ENCODE results near the gene ARSB. TPM values are rescaled to one million over a fixed set of nuclear protein-coding genes. Genes with fewer than 3 reads are reported as not detected.

ARSB gene
- polyA plus RNA-seq, 2 of the 4 experiments (the other 2 are of a cell fraction) = 8.4 to 13.4 TPM

GRCh38 chr5:78835176-78835575 is 149.9 kb downstream of the ARSB start:
- H3K4me2 ChIP-seq = no peak overlapping the region
- no peak for ATAC-seq
- H3K4me3 ChIP-seq = no peak overlapping the region
- CTCF ChIA-PET = no interaction called here
- TF ChIP-seq MAFK (IDR thresholded peaks at IDR 0.05; ENCODE audit: partially characterized antibody) (peak; percentile 9), E2F6 (IDR thresholded peaks at IDR 0.05; ENCODE audit: borderline replicate concordance, low read depth) (no peak), EHF (CRISPR knock-in tag; IDR thresholded peaks at IDR 0.05) (no peak)
- H3K9me3 ChIP-seq = no peaks in the 10 kb centered on the region
- POLR2A ChIA-PET = no interaction called here
- no peak for FAIRE-seq
- H3K27ac ChIP-seq = no peak overlapping the region
- no peak for DNase-seq (ENCODE audit: low read depth in 1 of 2, low spot score in 1 of 2)
- H3K4me1 ChIP-seq = no peaks in the 10 kb centered on the region
- 87% methylated on average over 9 of the region's 9 CpGs for WGBS (ENCODE audit: missing lambda C conversion rate)

- FAIRE-seq = no peak
- CTCF ChIA-PET = interaction anchor here (1.1 kb wide), 1 partner anchor 67 kb away, joined by 4 read pairs; no protein-coding TSS in a partner anchor
- ATAC-seq = no peak
These were observed 151.8 kb downstream of the ARSB start for GRCh38 chr5:78833284-78833683.

GRCh38 chr5:78830528-78831046 is 154.5 kb downstream of the ARSB start:
- ChIA-PET POLR2A (no interaction called here), CTCF (interaction anchor here (2.3 kb wide), 1 partner anchor 56 kb away, joined by 5 read pairs; no protein-coding TSS in a partner anchor)
- no peak for TF ChIP-seq PHF8 (IDR thresholded peaks at IDR 0.05; ENCODE audit: borderline replicate concordance, low read depth)
- no peak for TF ChIP-seq FOSB (CRISPR knock-in tag; IDR thresholded peaks at IDR 0.05)
- no peak for TF ChIP-seq RFX5 (IDR thresholded peaks at IDR 0.05)
- no peak for TF ChIP-seq POLR2AphosphoS2 (conservative IDR thresholded peaks at IDR 0.05; ENCODE audit: low read length)
- TF ChIP-seq HEYL (CRISPR knock-in tag; IDR thresholded peaks at IDR 0.05) = no peak
- TF ChIP-seq HMGXB4 (CRISPR knock-in tag; IDR thresholded peaks at IDR 0.05; ENCODE audit: borderline replicate concordance) = no peak
- no peak for TF ChIP-seq FOXS1 (CRISPR knock-in tag; IDR thresholded peaks at IDR 0.05)
- no peak for TF ChIP-seq CBX2 (IDR thresholded peaks at IDR 0.05; ENCODE audit: borderline replicate concordance, low read depth)
- TF ChIP-seq USF2 (IDR thresholded peaks at IDR 0.05) = no peak
- no peak for TF ChIP-seq GATA3 (IDR thresholded peaks at IDR 0.05; ENCODE audit: borderline replicate concordance)
- TF ChIP-seq TP53 (CRISPR knock-in tag; IDR thresholded peaks at IDR 0.05) = no peak
- TF ChIP-seq MYC (IDR thresholded peaks at IDR 0.05; ENCODE audit: borderline replicate concordance, low read length) = no peak
- TF ChIP-seq TFCP2L1 (CRISPR knock-in tag; IDR thresholded peaks at IDR 0.05) = no peak
- WGBS (ENCODE audit: missing lambda C conversion rate) = 78% methylated on average over 8 of the region's 8 CpGs
- H3K4me2 ChIP-seq = no peak overlapping the region
- DNase-seq (ENCODE audit: low read depth in 1 of 2, low spot score in 1 of 2) (no peak), ATAC-seq (no peak), FAIRE-seq (no peak)
- no peak overlapping the region for H3K27ac ChIP-seq
- H3K9me3 ChIP-seq = no peaks in the 10 kb centered on the region
- no peak overlapping the region for H3K4me3 ChIP-seq
- H3K4me1 ChIP-seq = no peaks in the 10 kb centered on the region

More at GRCh38 chr5:78833284-78833683, 151.8 kb downstream of the ARSB start:
- no peak for DNase-seq (ENCODE audit: low read depth in 1 of 2, low spot score in 1 of 2)
- WGBS (ENCODE audit: missing lambda C conversion rate) = 81% methylated on average over 3 of the region's 3 CpGs
- no peak for TF ChIP-seq CHD4 (IDR thresholded peaks at IDR 0.05; ENCODE audit: borderline replicate concordance)
- TF ChIP-seq MAX (IDR thresholded peaks at IDR 0.05) = no peak
- no peak for TF ChIP-seq RCOR1 (IDR thresholded peaks at IDR 0.05; ENCODE audit: low read depth, low read length)
- TF ChIP-seq KDM5A (IDR thresholded peaks at IDR 0.05) = no peak
- TF ChIP-seq MAZ (IDR thresholded peaks at IDR 0.05; ENCODE audit: borderline replicate concordance, low read depth, low read length) = no peak
- no peak for TF ChIP-seq E2F6 (IDR thresholded peaks at IDR 0.05; ENCODE audit: borderline replicate concordance, low read depth)
- no peak for TF ChIP-seq CEBPB (IDR thresholded peaks at IDR 0.05)
- no peak for TF ChIP-seq HEYL (CRISPR knock-in tag; IDR thresholded peaks at IDR 0.05)
- TF ChIP-seq ELK1 (IDR thresholded peaks at IDR 0.05; ENCODE audit: low read depth, low read length) = no peak
- no peak overlapping the region for H3K4me3 ChIP-seq
- H3K27ac ChIP-seq = no peak overlapping the region
- POLR2A ChIA-PET = no interaction called here
- H3K9me3 ChIP-seq = no peaks in the 10 kb centered on the region
- H3K4me1 ChIP-seq = no peaks in the 10 kb centered on the region
- H3K4me2 ChIP-seq = no peak overlapping the region

All from A549 (cell line).